H1 (cell line): ENCODE results near the gene MYOM1.

Source experiments
- ASH2L ChIP-seq: fragments of 200-600, 300-600 bp; sonication (generic); IDR thresholded peaks from one replicate; pipeline ENCODE4 v1.7.1; 2017; ENCODE audit warnings: low read length
- CBX5 ChIP-seq: fragments of 300-800, 300-1000 bp; sonication (generic); IDR thresholded peaks from 2 replicates; pipeline ENCODE4 v1.7.1; 2016; ENCODE audit warnings: antibody characterized with exemption, low read length, low read depth
- EP300 ChIP-seq, 2 experiments: IDR thresholded peaks; 1 replicate in 1 of 2; 2 replicates in 1 of 2; pipeline ENCODE4 v1.6.1; 2011 to 2012; ENCODE audit warnings: low read depth in 2 of 2, low read length in 2 of 2, mild to moderate bottlenecking in 2 of 2, borderline replicate concordance in 1 of 2, inconsistent platforms in 1 of 2, moderate library complexity in 1 of 2
- EZH2 ChIP-seq: fragments of 200-600 bp; sonication (generic); IDR thresholded peaks from 2 replicates; pipeline ENCODE4 v1.7.1; 2012; ENCODE audit warnings: low read depth, mild to moderate bottlenecking, moderate library complexity, low read length, inconsistent platforms; ENCODE audit not compliant: severe bottlenecking
- HDAC2 ChIP-seq, 2 experiments: fragments of 300-600 bp in 1 of 2; sonication (generic) in 1 of 2; IDR thresholded peaks; 2 replicates each; pipeline ENCODE4 v1.6.1; 2011 to 2012; ENCODE audit warnings: low read depth in 2 of 2, low read length in 2 of 2, mild to moderate bottlenecking in 2 of 2, moderate library complexity in 2 of 2, borderline replicate concordance in 1 of 2, inconsistent platforms in 1 of 2
- KDM5A ChIP-seq: fragments of 200-600 bp; IDR thresholded peaks from 2 replicates; pipeline ENCODE4 v1.7.1; 2012; ENCODE audit warnings: mild to moderate bottlenecking, low read length, inconsistent platforms, mixed read lengths
- POLR2A ChIP-seq, 2 experiments: IDR thresholded peaks; 1 replicate in 1 of 2; 2 replicates in 1 of 2; pipeline ENCODE4 v1.6.1; 2011; ENCODE audit warnings: low read depth in 2 of 2, low read length in 2 of 2, mild to moderate bottlenecking in 2 of 2; ENCODE audit errors: control extremely low read depth in 1 of 2
- RAD21 ChIP-seq, 2 experiments: IDR thresholded peaks in 1 of 2; conservative IDR thresholded peaks in 1 of 2; 2 replicates each; pipeline ENCODE4 v1.6.1; 2011; ENCODE audit warnings: low read depth in 2 of 2, low read length in 2 of 2, improper control_type of control experiment in 1 of 2, inconsistent platforms in 1 of 2, mild to moderate bottlenecking in 1 of 2, moderate library complexity in 1 of 2
- TCF12 ChIP-seq: IDR thresholded peaks from 2 replicates; pipeline ENCODE4 v1.6.1; 2011; ENCODE audit warnings: low read depth, mild to moderate bottlenecking, low read length
- ZNF274 ChIP-seq: IDR thresholded peaks from 2 replicates; pipeline ENCODE4 v1.7.0; 2012; ENCODE audit warnings: low read length, borderline replicate concordance; ENCODE audit errors: extremely low read depth
- TF ChIP-seq, protein P1 (sequence below), 3 experiments: IDR thresholded peaks; 1 replicate in 2 of 3; 2 replicates in 1 of 3; pipeline versions ENCODE4 v1.5.1 to v1.6.1; 2011; ENCODE audit warnings: low read length in 3 of 3, mild to moderate bottlenecking in 3 of 3, inconsistent platforms in 2 of 3, low read depth in 1 of 3, moderate library complexity in 1 of 3; ENCODE audit not compliant: insufficient read depth in 1 of 3; ENCODE audit errors: control extremely low read depth in 1 of 3

DNA sequence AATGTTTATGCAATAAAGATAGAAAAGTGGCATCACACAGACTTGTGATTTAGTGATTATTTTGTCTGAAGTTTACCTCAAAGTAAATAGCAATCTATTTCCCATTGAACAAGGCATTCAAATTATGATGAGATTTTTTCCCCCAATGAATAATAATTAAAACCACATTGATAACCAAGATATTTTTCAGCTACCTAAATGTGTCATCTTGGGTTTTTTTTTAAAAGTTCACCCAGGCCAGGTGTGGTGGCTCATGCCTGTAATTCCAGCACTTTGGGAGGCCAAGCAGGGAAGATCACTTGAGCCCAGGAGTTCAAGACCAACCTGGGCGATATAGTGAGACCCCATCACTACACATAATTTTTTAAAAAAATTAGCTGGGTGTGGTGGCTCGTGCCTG is 27.0 kb downstream of the MYOM1 start:
- TF ChIP-seq ASH2L (no peak), ZNF274 (no peak), KDM5A (no peak), EP300 (IDR thresholded peaks at IDR 0.05; ENCODE audit: borderline replicate concordance in 1 of 2, low read depth in 2 of 2, low read length in 2 of 2) (no peak), TCF12 (no peak), POLR2A (IDR thresholded peaks at IDR 0.05; ENCODE audit: control extremely low read depth in 1 of 2, low read depth in 2 of 2, low read length in 2 of 2) (no peak), CBX5 (no peak), RAD21 (IDR thresholded peaks at IDR 0.05 in 1 of 2, conservative IDR thresholded peaks at IDR 0.05 in 1 of 2; ENCODE audit: low read depth in 2 of 2, low read length in 2 of 2) (no peak), HDAC2 (IDR thresholded peaks at IDR 0.05; ENCODE audit: borderline replicate concordance in 1 of 2, low read depth in 2 of 2, low read length in 2 of 2) (no peak), EZH2 (no peak)
- TF ChIP-seq, protein P1, sequence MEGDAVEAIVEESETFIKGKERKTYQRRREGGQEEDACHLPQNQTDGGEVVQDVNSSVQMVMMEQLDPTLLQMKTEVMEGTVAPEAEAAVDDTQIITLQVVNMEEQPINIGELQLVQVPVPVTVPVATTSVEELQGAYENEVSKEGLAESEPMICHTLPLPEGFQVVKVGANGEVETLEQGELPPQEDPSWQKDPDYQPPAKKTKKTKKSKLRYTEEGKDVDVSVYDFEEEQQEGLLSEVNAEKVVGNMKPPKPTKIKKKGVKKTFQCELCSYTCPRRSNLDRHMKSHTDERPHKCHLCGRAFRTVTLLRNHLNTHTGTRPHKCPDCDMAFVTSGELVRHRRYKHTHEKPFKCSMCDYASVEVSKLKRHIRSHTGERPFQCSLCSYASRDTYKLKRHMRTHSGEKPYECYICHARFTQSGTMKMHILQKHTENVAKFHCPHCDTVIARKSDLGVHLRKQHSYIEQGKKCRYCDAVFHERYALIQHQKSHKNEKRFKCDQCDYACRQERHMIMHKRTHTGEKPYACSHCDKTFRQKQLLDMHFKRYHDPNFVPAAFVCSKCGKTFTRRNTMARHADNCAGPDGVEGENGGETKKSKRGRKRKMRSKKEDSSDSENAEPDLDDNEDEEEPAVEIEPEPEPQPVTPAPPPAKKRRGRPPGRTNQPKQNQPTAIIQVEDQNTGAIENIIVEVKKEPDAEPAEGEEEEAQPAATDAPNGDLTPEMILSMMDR (IDR thresholded peaks at IDR 0.05; ENCODE audit: control extremely low read depth in 1 of 3, insufficient read depth in 1 of 3, low read depth in 1 of 3, low read length in 3 of 3): no peak
